GM18511 (cell line): ENCODE results near the gene PSMB8.

ENCODE experiments used
- ATAC-seq: cut with Tn5 transposase; IDR thresholded peaks from one replicate; pipeline ENCODE4 v1.9.1; 2021; ENCODE audit warnings: mild to moderate bottlenecking, moderate library complexity; ENCODE audit not compliant: unreplicated experiment

PSMB8 gene

DNA sequence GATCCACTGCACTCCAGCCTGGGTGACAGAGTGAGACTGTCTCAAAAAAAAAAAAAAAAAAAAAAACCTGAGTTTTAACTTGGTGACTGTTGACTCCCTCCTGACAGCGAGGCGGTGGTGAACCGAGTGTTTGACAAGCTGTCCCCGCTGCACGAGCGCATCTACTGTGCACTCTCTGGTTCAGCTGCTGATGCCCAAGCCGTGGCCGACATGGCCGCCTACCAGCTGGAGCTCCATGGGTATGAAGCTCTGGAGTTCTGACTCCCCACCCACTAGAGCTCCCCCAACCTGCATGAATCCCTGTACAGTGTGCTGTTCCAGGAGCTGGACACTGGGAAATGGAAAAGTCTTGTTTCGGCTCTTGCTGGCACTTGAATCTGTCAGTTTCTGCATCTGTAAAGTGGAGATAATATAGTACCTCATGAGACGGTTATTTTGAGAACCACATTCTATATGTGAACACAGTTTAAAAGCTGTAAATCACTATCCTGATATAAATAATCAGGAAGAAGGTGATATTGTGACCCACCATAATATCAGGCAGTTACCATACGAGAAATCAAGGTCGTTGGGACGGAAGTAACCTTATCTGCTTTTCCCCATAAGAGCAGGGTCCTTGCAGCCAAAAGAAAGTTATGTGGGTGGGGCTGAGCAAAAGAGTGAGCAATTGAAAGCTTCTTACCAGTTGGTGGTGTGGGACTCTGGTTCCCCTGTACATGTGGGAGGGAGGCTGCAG lies 13.5 kb upstream of the PSMB8 start:
- no peak for ATAC-seq

DNA sequence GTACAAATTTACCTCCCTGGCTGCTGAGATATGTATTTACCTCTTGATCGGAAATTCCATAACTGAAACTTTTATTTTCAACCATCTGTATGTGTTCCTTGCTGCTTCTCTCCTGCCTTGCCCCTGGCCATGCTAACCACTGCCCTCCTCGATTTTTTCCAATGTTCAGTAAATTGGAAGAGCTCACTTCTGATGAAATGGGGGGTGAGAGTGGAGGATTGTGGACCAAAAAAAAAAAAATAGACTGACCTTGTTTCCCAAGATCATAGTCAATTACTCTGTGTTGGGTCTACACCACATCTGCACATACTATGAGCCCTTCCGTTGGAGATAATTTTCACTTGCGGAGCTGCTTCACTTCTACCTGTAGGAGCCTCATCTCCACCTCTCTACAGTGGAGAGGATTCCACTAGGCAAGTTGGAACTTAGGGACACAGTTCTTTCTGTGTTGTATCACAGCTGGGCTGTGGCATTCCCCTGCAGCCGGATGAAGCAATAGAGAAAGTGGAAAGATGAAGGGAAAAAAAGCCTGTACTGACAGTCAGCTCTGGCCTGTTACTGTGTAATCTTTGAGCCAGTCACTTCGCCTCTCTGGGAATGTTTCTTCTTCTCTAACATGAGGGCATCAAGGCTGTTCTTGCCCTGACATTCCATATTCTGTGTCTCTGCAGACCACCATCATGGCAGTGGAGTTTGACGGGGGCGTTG lies 11.8 kb upstream of the PSMB8 start:
- ATAC-seq: no peak

DNA sequence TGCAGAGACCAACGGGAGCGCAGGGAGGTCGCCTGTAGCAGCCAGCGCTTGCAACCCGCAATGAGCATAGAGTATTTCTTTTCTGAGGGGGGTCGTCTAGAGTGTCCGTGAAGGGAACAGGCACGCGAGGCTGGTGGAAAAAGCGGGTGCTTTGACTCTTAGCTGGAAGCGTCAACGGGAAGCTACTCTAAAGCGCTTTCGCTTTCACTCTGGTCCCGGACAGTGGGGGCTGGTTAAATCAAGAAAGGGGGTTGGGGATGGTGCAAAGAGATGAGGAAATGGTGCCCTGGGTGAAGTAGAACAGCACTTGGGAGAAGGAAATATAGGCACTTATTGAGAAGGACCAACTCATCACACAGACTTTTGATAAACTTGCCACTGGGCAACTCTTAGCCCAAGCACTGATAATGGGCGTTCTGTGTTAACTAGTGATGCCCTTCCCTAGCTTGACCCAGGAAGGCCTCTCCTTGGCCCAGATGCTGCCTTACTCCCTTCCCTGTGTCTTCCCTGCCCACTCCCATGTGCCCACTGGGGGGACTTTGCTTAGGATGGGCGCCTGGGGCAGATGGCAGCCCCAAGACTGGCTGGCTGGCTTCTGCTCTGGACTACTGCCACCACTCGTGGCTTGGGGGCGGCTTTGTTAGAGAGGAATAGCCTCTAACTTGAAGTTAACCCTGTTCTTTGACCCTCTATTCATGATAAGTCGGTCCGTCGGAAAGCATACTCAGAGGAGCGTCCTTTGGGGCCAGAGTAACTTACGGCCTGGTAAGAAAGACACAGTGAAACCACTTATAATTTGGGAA lies 10.7 kb upstream of the PSMB8 start:
- peak; percentile 32 for ATAC-seq

DNA sequence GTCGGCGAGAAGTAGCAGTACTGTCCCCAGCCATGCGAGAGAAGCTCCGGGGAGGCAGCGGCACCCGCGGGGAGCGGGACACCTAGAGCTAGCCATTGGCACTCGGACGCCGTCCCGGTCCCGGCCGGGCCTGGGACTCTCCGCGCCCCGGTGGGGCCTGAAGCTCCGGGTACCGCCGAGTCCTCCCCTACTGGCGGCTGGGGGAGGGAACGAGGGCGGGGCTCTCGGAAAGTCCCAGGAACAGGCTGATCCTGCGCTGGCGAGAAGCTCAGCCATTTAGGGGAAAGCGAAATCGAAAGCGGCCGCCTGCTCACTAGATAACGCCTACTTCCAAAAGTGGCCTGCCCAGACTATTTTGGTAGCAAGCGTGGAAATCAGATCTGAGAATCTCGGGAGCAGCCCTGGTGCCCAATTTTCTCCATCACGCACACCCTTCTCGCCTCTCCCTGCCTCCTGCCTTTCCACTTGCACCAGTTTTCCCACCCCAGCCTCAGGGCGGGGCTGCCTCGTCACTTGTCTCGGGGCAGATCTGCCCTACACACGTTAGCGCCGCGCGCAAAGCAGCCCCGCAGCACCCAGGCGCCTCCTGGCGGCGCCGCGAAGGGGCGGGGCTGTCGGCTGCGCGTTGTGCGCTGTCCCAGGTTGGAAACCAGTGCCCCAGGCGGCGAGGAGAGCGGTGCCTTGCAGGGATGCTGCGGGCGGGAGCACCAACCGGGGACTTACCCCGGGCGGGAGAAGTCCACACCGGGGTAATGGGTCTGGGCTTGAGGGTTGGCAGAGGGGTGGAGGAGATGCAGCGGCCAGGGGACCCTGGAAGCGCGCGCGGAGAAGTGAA lies 9.9 kb upstream of the PSMB8 start, which contains the start of the genes PSMB9 and TAP1:
PSMB9 (plus strand) TSS at position 652 of the 835 bp plus-strand sequence; CDS start at position 690, 38 bp downstream.
TAP1 (minus strand) TSS at position 164 of the 835 bp plus-strand sequence; CDS start at position 96, 68 bp downstream.
- ATAC-seq: peak; percentile 88

DNA sequence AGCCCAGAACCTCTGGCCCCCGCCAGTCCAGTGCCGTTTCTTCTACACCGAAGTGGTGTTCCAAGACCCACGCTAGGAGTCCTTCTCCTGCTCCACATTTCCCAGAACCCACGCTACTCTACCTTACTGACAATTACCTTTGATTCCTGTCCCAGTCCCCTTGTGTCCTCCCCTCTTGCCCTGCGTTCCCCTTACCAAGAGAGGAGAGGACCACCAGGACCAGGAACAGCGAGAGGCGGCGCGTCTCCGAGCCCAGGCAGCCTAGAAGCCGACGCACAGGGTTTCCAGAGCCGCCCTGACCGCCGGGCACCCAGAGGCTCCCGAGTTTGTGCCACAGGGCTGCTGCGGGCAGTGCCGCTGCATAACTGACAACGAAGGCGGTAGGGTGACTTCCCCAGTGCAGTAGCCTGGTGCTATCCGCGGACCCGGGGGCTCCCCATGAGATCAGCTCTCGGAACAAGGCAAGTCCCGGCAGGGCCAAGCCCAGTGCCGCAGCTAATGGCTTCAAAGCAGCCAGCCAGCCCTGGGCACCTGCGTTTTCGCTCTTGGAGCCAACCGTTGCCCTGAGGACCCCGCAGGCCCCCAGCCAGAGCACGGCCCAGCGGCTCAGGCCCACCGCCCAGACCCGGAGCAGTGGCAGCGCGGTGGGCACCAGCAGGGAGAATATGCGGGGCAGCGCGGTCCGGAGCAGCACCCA lies 9.1 kb upstream of the PSMB8 start:
- ATAC-seq: peak; percentile 27

DNA sequence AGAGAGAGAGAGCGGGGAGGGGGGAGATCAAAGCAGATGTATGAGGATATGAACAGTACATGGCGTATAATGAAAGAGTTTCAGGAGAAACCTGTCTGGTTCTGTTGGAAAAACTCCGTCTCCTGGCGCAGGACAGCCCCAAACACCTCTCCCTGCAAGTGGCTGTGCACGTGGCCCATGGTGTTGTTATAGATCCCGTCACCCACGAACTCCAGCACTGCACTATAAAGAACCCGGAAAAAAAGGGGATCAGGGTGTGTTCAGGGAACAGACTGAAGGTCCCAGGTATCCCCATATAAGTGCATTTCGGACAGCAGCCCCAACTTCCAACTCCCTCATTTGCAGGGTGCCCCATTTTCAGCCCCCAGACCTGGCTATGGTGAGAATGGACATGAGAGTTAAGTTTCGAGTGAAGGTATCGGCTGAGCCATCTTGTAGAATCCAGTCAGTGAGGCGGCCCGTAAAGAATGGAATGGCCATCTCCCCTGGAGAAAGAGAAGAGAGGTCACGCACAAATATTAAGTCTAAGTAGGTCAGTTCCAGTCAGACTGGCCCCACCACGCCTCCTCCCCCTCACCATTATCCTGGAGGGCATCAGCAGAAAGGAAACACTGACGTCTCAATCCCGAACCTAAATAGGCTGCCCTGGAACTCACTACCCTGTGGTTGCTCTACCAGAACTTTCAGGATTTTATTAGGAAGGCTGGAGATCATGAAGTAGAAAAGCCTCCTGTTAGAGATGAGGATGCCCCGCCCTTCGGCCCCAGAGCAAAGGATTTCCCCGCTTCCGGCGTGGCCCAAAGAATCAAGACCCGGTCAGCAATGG lies 8.4 kb upstream of the PSMB8 start:
- ATAC-seq: no peak

DNA sequence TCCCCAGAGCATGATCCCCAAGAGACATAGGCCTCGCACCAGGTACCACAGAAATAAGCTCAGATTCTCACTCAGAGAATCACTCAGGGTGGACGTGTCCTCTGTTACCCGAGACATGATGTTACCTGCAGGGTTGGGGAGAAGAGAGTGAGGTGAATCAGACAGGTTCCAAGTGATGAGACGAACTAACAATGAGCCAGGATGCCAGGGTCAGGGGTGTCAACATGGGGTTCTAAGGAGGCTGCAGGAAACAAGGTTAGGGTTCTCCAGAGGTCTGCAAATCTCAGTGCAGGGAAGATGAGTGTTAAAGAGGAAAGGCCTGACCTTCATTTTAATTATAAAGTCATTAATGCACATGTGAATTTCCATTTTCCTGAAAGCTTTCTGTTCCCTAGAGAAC lies 7.2 kb upstream of the PSMB8 start:
- ATAC-seq: no peak

DNA sequence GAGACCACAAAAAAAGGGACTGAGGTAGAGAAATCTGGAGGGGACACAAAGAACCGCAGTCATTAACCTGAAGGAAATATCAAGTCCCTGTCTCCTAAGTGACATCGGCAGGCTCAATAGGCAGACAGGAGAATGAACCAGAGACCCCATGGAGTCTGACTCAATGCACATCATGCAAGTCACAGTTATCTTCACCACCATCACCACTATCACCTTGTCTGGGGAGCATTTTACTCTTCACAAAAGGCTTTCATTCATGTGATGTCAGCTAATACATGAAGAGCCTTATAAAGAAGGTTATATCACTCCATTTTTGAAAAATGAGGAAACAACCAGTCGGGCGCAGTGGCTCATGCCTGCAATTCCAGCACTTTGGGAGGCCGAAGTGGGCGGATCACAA lies 5.3 kb upstream of the PSMB8 start:
- no peak for ATAC-seq

DNA sequence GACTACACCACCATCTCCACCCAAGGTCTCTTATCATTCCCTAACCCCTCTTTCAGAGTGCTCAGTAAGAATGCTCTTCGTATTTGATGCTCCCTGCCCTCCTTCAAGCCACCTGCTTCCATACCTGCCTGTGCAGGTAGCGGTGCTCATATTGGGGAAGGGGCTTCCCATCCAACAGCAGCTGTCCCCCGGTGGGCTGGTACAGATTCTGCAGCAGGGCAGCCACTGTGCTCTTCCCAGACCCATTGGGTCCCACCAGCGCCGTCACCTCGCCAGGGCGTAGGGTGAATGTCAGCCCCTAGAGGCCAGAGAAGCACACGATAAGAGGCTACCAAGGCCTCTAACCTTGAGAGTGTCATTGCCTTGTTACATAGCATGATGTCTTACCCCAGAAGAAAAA lies 3.9 kb upstream of the PSMB8 start:
- ATAC-seq: no peak

DNA sequence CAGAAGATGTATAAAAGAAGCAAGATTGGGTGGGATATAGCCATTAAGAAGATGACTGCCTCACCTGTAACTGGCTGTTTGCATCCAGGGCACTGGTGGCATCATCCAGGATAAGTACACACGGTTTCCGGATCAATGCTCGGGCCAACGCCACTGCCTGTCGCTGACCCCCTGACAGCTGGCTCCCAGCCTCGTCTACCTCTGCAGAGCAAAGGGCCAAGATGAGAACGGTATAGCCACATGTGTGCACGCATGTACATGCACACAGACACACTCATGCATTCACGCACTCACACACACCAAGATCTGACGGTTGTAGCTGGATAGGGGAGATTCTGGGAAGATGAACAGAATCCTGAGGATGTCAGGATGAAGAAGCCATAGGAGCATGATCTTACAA lies 3.2 kb upstream of the PSMB8 start:
- no peak for ATAC-seq

DNA sequence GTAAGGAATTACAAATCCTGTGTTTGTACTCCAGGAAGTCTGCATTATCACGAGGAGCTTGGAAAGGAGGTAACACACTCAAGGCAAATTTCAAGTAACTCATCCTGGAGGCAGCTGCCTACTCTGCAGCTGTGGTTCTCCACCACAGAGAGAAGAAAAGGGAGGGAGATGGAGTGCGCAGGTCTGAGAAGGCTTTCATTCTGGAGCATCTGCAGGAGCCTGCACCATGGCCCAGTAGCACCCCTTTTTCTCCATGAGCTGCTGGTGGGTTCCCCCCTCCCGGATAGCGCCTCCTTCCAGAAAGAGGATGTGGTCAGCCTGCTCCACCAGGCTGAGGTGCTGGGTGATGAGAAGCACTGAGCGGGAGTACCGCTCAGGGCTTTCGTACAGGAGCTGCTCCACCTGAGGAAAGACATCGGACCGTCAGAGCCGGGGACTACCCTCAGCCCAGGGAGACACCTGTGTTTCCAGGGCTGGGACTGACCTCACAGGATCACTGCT lies 1.6 kb upstream of the PSMB8 start:
- ATAC-seq: no peak

DNA sequence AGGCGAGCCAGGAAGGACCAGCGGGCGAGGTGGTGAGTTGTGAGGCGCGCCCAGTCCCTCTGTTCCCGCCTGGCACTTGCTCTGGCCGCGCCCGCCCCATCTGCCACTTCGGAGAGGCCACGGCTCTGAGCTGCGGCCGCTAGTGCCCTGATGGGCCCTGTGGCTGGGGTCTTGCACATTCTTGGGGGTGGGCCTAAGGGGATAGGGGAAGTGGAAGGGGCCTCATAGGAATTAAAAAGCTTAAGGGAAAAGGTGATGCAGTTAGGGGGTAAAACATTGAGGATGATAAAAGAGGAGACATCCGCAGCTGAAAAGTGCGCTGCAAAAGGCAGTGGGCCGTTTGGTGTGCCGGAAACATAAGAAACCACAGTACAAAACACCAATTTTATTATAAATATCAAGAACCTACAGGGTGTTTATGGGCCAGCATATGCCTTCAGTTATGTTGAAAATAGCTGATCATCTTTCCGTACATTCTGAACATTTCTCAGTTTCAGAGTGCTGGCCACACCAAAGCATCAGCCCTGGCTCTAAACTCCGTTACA lies 1.1 kb upstream of the PSMB8 start:
- ATAC-seq: no peak

DNA sequence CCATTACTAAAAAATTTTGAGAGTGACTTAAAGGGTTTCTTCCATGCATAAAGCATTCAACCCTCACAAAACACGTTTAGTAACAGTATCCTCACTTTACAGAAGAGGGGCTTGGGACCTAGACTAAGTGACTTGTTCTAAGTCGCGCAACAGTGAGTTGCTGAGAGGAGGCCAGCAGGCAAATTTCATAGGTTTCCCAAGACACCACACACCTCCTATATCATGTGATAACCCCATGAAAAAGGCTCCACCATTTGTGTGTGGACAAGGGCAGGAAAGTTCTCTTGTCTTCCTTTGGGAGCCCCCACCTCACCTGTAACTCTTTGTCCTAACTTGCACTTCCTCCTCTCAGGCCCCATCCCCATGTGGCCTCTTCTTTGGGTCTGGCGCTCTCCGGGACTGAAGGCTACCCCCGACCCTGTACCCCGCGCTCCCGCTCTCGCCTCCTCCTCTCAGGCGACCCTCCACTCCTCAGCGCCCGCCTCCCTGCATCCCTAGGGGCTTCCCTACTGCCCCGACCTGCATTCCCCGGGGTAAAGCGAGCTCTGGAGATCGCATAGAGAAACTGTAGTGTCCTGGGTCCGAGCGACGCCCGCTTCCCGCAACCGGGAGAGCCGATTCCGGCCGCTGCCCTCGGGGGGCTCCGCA lies 392 bp downstream of the PSMB8 start:
- no peak for ATAC-seq

DNA sequence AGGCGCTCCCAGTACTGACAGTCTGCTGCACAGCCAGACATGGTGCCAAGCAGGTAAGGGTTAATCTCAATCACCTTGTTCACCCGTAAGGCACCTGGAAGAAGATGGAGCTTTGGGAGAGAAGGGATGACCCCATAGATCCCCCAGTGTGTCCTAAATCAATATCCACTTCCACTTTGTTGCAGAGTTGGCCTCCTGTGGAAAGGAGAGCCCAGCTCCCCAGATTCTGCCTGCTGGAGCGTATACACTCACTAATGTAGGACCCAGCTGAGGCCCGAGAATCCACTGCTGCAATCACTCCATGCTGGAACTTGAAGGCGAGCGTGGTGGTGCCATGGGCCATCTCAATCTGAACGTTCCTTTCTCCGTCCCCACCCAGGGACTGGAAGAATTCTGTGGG lies 1.2 kb downstream of the PSMB8 start:
- ATAC-seq: no peak

DNA sequence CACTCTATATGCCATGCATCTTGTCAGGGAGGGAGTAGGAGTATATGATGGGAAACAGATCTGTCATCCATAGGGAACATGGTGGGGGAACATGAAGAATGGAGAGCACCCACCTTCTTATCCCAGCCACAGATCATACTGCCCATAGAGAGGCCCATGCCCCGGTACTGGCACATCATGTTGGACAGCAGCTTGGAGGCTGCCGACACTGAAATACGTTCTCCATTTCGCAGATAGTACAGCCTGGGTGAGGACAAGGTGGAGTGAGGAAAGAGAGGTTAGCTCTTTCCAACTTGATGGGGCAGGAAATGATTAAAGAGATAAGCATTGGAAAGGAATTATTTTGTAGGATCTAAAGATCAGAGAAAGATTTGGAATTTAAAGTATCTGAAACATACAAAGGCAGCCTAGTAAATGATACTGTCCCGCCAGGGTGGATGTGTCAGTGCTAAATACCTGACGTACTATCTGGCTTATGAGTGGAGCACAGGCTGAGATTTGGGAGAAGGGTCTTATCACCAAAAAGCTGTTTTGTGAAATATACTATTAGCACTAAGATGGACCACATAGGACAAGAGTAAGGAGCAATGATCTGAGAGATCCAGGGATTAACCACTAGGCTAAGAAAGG lies 1.7 kb downstream of the PSMB8 start:
- ATAC-seq: no peak

DNA sequence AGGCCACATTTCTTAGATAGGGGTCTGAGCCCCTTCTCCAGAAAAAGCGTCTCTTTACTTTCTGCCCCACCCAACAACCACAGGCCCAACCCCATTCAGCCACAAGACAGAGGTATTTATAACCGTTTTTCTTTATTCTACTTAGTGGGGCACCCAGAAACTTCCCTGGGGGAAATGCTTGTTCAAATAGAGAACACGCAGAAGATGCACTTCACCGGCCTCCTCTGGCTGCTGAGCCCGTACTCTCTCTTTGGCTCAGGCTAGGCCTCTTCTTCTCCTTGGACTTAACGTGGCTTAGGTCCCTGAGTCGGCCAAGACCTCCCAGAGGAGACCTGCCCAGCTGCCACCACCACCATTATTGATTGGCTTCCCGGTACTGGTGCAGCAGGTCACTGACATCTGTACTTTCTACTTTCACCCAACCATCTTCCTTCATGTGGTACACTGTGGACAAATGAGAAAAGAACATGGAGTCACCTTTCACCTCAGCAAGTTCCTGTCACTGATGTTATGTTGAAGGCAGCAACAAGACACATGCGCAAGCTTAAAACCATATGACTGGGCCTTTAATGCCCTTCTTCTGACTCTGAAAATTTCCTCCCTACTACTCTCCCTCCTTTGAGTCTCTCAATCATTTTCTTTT lies 3.1 kb downstream of the PSMB8 start:
- no peak for ATAC-seq

DNA sequence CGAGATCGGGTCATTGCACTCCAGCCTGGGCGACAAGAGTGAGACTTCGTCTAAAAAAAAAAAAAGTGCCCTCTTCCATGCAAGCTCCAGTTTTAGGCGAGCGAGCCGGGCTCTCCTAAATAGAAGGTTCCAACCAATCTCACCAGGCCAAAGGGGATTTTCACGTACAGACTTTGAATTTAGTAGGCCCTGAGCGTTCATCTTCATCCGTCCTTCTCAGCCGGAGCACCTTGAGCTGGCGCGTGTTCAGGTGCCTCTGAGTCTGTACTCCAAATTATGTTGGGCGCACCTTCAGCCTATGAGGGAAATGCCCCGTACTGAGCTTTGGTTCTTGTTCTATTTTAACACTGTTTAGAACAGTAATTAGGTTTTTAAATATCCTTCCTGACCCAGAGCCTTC lies 4.5 kb downstream of the PSMB8 start:
- no peak for ATAC-seq
